HepG2 (cell line): ENCODE measurements around the gene MYO5B. TPM values are rescaled to one million over a fixed set of nuclear protein-coding genes. Genes with fewer than 3 reads are reported as not detected.

Source experiments
- ESRRA ChIP-seq: sonication (generic); formaldehyde crosslinking; IDR thresholded peaks from 2 replicates; pipeline ENCODE4 v1.5.1; 2020; ENCODE audit warnings: mild to moderate bottlenecking, low read depth, missing genetic modification reagents
- NFKB2 ChIP-seq: sonication (generic); formaldehyde crosslinking; IDR thresholded peaks from 2 replicates; pipeline ENCODE4 v1.4.0; 2020; ENCODE audit warnings: missing genetic modification reagents, borderline replicate concordance
- PRPF4 ChIP-seq: fragments of 200-400 bp; formaldehyde crosslinking; IDR thresholded peaks from 2 replicates; pipeline ENCODE4 v1.6.1; 2016; ENCODE audit warnings: low read length, low read depth; ENCODE audit not compliant: poor library complexity, severe bottlenecking
- SALL1 ChIP-seq: sonication (generic); formaldehyde crosslinking; IDR thresholded peaks from 2 replicates; pipeline ENCODE4 v1.8.0; 2022; ENCODE audit warnings: mild to moderate bottlenecking, missing genetic modification reagents
- SIX1 ChIP-seq: sonication (generic); formaldehyde crosslinking; IDR thresholded peaks from 2 replicates; pipeline ENCODE4 v1.4.0; 2020; ENCODE audit warnings: missing genetic modification reagents, borderline replicate concordance
- ZBTB1 ChIP-seq: sonication (generic); formaldehyde crosslinking; IDR thresholded peaks from 2 replicates; pipeline ENCODE4 v1.4.0; 2020; ENCODE audit warnings: missing genetic modification reagents, borderline replicate concordance
- ZNF263 ChIP-seq: sonication (generic); formaldehyde crosslinking; IDR thresholded peaks from 2 replicates; pipeline ENCODE4 v1.4.0; 2020; ENCODE audit warnings: missing genetic modification reagents
- ZNF563 ChIP-seq: sonication (generic); formaldehyde crosslinking; IDR thresholded peaks from 2 replicates; pipeline ENCODE4 v1.8.0; 2022; ENCODE audit warnings: mild to moderate bottlenecking, moderate library complexity, missing genetic modification reagents
- polyA plus RNA-seq, 8 experiments: library from polyadenylated mRNA; depleted of rRNA in 3 of 8; stranded (reverse) in 7 of 8; unstranded in 1 of 8; fragments of >200 nt; fragmentation: Illumina TruSeq in 4 of 8; extraction: Trizol in 4 of 8; gene quantifications; 2 replicates each; pipeline versions ENCODE4 v1.2.1 to v1.2.3, GENCODE V29; 2011 to 2016; ENCODE audit warnings: low read depth in 4 of 8, missing spikeins in 1 of 8, mixed read lengths in 1 of 8; ENCODE audit not compliant: insufficient read depth in 1 of 8
- total RNA-seq, 5 experiments: library from RNA; depleted of rRNA; stranded (reverse); fragments of >200 nt; fragmentation: Illumina TruSeq; extraction: Trizol; gene quantifications; 2 replicates each; pipeline ENCODE4 v1.2.3, GENCODE V29; 2016; ENCODE audit warnings: low read depth in 1 of 5
- TF ChIP-seq, protein P1 (sequence below): IDR thresholded peaks from 2 replicates; pipeline ENCODE4 v1.6.1; 2016; ENCODE audit warnings: missing genetic modification reagents, missing compliant biosample characterization
- TF ChIP-seq, protein P2 (sequence below): sonication (generic); formaldehyde crosslinking; conservative IDR thresholded peaks from 2 replicates; pipeline ENCODE4 v1.8.0; 2022; ENCODE audit warnings: missing genetic modification reagents
- TF ChIP-seq, protein P3 (sequence below): sonication (generic); formaldehyde crosslinking; IDR thresholded peaks from 2 replicates; pipeline ENCODE4 v1.4.0; 2020; ENCODE audit warnings: missing genetic modification reagents
- TF ChIP-seq, protein P4 (sequence below): sonication (generic); formaldehyde crosslinking; IDR thresholded peaks from 2 replicates; pipeline ENCODE4 v1.4.0; 2020; ENCODE audit warnings: missing genetic modification reagents
- TF ChIP-seq, protein P5 (sequence below): IDR thresholded peaks from 2 replicates; pipeline ENCODE4 v1.6.1; 2016; ENCODE audit warnings: missing compliant biosample characterization, missing genetic modification reagents, borderline replicate concordance
- TF ChIP-seq, protein P6 (sequence below): sonication (generic); IDR thresholded peaks from 2 replicates; pipeline ENCODE4 v1.6.1; 2016; ENCODE audit warnings: low read depth, borderline replicate concordance
- TF ChIP-seq, protein P7 (sequence below): IDR thresholded peaks from 2 replicates; pipeline ENCODE4 v1.6.1; 2016
- TF ChIP-seq, protein P8 (sequence below): sonication (generic); formaldehyde crosslinking; IDR thresholded peaks from 2 replicates; pipeline ENCODE4 v1.4.0; 2020; ENCODE audit warnings: missing genetic modification reagents

MYO5B gene
- total and polyA plus RNA-seq, 2 of the 13 experiments (the other 11 are each of a cell fraction or from before 2014, with no cell fraction given): 13.1 to 24.0 TPM

DNA sequence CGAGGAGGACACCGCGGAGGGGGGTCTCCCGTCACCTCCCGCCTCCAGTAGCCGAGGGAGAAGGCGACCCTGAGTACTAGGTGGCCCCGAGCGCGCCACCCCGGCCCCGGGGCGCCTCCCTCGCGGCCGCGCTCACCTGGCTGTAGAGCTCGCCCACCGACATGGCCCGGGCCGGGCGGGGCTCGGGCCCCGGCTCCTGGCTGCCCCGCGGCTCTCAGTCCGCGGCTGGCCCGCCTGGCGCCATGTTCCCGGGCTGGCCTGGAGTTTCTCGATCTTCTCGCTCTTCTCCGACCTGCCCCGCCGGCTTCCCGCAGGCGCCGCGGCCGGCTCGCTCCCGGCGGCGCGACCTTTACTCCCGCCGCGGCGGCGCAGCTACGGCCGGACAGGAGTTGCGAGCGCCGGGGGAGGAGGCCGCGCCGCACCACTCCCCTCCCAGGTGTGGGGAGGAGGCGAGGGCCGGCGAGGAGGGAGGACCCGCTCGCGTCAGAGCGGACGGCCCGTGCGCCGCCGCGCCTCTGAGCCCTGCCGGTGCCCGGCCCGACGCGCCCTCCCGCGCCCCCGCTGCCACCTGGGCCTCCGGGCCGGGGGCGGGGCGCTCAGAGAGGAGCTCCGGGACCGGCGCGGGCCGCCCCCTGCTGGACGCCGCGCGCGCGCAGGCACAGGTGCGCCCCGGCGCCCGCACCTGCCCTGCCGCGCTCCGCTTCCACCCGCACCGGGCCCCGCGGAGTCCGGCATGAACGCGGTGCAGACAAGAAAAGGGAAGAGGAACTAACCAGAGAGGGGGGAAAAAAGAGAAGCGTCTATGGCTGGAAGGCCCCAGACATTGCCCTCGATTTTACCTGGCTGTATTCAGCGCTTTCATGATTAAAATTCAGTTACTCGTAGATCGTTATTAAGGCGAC lies at the start of gene MYO5B (continued):
- TF ChIP-seq, protein P1, sequence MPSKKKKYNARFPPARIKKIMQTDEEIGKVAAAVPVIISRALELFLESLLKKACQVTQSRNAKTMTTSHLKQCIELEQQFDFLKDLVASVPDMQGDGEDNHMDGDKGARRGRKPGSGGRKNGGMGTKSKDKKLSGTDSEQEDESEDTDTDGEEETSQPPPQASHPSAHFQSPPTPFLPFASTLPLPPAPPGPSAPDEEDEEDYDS (CRISPR knock-in tag): no peak
- TF ChIP-seq, protein P2, sequence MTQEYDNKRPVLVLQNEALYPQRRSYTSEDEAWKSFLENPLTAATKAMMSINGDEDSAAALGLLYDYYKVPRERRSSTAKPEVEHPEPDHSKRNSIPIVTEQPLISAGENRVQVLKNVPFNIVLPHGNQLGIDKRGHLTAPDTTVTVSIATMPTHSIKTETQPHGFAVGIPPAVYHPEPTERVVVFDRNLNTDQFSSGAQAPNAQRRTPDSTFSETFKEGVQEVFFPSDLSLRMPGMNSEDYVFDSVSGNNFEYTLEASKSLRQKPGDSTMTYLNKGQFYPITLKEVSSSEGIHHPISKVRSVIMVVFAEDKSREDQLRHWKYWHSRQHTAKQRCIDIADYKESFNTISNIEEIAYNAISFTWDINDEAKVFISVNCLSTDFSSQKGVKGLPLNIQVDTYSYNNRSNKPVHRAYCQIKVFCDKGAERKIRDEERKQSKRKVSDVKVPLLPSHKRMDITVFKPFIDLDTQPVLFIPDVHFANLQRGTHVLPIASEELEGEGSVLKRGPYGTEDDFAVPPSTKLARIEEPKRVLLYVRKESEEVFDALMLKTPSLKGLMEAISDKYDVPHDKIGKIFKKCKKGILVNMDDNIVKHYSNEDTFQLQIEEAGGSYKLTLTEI (CRISPR knock-in tag): no peak
- TF ChIP-seq ZBTB1: no peak
- TF ChIP-seq ESRRA (CRISPR knock-in tag): 0 out of 2 replicates have a peak, but pooled peaks have one; percentile 26
- TF ChIP-seq, protein P3, sequence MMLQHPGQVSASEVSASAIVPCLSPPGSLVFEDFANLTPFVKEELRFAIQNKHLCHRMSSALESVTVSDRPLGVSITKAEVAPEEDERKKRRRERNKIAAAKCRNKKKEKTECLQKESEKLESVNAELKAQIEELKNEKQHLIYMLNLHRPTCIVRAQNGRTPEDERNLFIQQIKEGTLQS (CRISPR knock-in tag): no peak
- TF ChIP-seq ZNF563 (CRISPR knock-in tag): peak; percentile 86
- TF ChIP-seq ZNF263: peak; percentile 83
- TF ChIP-seq, protein P4, sequence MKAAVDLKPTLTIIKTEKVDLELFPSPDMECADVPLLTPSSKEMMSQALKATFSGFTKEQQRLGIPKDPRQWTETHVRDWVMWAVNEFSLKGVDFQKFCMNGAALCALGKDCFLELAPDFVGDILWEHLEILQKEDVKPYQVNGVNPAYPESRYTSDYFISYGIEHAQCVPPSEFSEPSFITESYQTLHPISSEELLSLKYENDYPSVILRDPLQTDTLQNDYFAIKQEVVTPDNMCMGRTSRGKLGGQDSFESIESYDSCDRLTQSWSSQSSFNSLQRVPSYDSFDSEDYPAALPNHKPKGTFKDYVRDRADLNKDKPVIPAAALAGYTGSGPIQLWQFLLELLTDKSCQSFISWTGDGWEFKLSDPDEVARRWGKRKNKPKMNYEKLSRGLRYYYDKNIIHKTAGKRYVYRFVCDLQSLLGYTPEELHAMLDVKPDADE: 0 out of 2 replicates have a peak, but pooled peaks have one; percentile 17
- 0 out of 2 replicates have a peak, but pooled peaks have one; percentile 36 for TF ChIP-seq SALL1 (CRISPR knock-in tag)
- TF ChIP-seq, protein P5, sequence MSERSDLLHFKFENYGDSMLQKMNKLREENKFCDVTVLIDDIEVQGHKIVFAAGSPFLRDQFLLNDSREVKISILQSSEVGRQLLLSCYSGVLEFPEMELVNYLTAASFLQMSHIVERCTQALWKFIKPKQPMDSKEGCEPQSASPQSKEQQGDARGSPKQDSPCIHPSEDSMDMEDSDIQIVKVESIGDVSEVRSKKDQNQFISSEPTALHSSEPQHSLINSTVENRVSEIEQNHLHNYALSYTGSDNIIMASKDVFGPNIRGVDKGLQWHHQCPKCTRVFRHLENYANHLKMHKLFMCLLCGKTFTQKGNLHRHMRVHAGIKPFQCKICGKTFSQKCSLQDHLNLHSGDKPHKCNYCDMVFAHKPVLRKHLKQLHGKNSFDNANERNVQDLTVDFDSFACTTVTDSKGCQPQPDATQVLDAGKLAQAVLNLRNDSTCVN: no peak
- TF ChIP-seq, protein P6, sequence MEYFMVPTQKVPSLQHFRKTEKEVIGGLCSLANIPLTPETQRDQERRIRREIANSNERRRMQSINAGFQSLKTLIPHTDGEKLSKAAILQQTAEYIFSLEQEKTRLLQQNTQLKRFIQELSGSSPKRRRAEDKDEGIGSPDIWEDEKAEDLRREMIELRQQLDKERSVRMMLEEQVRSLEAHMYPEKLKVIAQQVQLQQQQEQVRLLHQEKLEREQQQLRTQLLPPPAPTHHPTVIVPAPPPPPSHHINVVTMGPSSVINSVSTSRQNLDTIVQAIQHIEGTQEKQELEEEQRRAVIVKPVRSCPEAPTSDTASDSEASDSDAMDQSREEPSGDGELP: peak; percentile 7; the same call in 1 of the 2 replicates
- no peak for TF ChIP-seq SIX1
- TF ChIP-seq, protein P7, sequence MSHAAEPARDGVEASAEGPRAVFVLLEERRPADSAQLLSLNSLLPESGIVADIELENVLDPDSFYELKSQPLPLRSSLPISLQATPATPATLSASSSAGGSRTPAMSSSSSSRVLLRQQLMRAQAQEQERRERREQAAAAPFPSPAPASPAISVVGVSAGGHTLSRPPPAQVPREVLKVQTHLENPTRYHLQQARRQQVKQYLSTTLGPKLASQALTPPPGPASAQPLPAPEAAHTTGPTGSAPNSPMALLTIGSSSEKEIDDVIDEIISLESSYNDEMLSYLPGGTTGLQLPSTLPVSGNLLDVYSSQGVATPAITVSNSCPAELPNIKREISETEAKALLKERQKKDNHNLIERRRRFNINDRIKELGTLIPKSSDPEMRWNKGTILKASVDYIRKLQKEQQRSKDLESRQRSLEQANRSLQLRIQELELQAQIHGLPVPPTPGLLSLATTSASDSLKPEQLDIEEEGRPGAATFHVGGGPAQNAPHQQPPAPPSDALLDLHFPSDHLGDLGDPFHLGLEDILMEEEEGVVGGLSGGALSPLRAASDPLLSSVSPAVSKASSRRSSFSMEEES (CRISPR knock-in tag): no peak
- no peak for TF ChIP-seq PRPF4
- peak; percentile 42; the same call in 1 of the 2 replicates for TF ChIP-seq NFKB2
- TF ChIP-seq, protein P8, sequence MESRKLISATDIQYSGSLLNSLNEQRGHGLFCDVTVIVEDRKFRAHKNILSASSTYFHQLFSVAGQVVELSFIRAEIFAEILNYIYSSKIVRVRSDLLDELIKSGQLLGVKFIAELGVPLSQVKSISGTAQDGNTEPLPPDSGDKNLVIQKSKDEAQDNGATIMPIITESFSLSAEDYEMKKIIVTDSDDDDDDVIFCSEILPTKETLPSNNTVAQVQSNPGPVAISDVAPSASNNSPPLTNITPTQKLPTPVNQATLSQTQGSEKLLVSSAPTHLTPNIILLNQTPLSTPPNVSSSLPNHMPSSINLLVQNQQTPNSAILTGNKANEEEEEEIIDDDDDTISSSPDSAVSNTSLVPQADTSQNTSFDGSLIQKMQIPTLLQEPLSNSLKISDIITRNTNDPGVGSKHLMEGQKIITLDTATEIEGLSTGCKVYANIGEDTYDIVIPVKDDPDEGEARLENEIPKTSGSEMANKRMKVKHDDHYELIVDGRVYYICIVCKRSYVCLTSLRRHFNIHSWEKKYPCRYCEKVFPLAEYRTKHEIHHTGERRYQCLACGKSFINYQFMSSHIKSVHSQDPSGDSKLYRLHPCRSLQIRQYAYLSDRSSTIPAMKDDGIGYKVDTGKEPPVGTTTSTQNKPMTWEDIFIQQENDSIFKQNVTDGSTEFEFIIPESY (CRISPR knock-in tag): no peak
